Endodermal cell (in vitro differentiated cells): ENCODE measurements around the gene ARHGAP32. TPM values are rescaled to one million over a fixed set of nuclear protein-coding genes. Genes with fewer than 3 reads are reported as not detected.

Experiments used
- DNase-seq: peaks from one replicate; pipeline ENCODE4 v3.0.0-alpha.2; 2017
- H3K27ac ChIP-seq: 2 replicates; pipeline ENCODE4 v1.5.1; 2013; ENCODE audit warnings: mild to moderate bottlenecking, low read depth, low read length, moderate library complexity
- H3K27me3 ChIP-seq: 2 replicates; pipeline ENCODE4 v1.6.1; 2013; ENCODE audit warnings: mild to moderate bottlenecking, low read length, moderate library complexity; ENCODE audit not compliant: insufficient read depth, control insufficient read depth, poor library complexity, severe bottlenecking
- H3K36me3 ChIP-seq: 2 replicates; pipeline ENCODE4 v1.7.0; 2013; ENCODE audit warnings: mild to moderate bottlenecking, low read length, moderate library complexity; ENCODE audit not compliant: control insufficient read depth, insufficient read depth
- H3K4me1 ChIP-seq: one replicate; pipeline ENCODE4 v1.7.0; 2013; ENCODE audit warnings: low read length; ENCODE audit not compliant: control insufficient read depth, insufficient read depth
- H3K4me3 ChIP-seq: 2 replicates; pipeline ENCODE4 v1.5.1; 2013; ENCODE audit warnings: mild to moderate bottlenecking, low read length, moderate library complexity
- H3K9ac ChIP-seq: 2 replicates; pipeline ENCODE4 v1.6.1; 2013; ENCODE audit warnings: mild to moderate bottlenecking, low read length, moderate library complexity; ENCODE audit not compliant: poor library complexity, severe bottlenecking; ENCODE audit errors: extremely low read depth
- H3K9me3 ChIP-seq: 2 replicates; pipeline ENCODE4 v1.6.1; 2013; ENCODE audit warnings: mild to moderate bottlenecking, low read length, moderate library complexity; ENCODE audit not compliant: control insufficient read depth
- H3K27ac Mint-ChIP-seq: 2 replicates; pipeline ENCODE4 v1.8.0; 2020; ENCODE audit warnings: mixed read lengths
- H3K27me3 Mint-ChIP-seq: 2 replicates; pipeline ENCODE4 v1.8.0; 2021; ENCODE audit warnings: mild to moderate bottlenecking, mixed read lengths; ENCODE audit not compliant: insufficient read depth
- H3K36me3 Mint-ChIP-seq: 2 replicates; pipeline ENCODE4 v1.8.0; 2020; ENCODE audit warnings: low read depth, mixed read lengths
- H3K4me1 Mint-ChIP-seq: 2 replicates; pipeline ENCODE4 v1.8.0; 2020; ENCODE audit warnings: mixed read lengths
- H3K4me3 Mint-ChIP-seq: 2 replicates; pipeline ENCODE4 v1.8.0; 2020; ENCODE audit warnings: mild to moderate bottlenecking, moderate library complexity, mixed read lengths
- H3K9me3 Mint-ChIP-seq: 2 replicates; pipeline ENCODE4 v1.8.0; 2020; ENCODE audit warnings: mild to moderate bottlenecking, mixed read lengths
- CTCF ChIP-seq: fragments of 200-600 bp; sonication (generic); conservative IDR thresholded peaks from 2 replicates; pipeline ENCODE4 v1.5.0; 2021; ENCODE audit warnings: antibody characterized with exemption, mild to moderate bottlenecking
- WGBS, 2 experiments: methylation state at CpG; one replicate each; pipeline versions ENCODE4 v1.1.5 to v1.1.7; 2013; ENCODE audit warnings: missing lambda C conversion rate in 2 of 2, mixed read lengths in 1 of 2; ENCODE audit not compliant: insufficient coverage in 1 of 2, insufficient read length in 1 of 2; 5-methylcytosine and 5-hydroxymethylcytosine counted together
- total RNA-seq, 2 donors: library from RNA; stranded (reverse); fragmentation: NEBNext Ultra II Directional in 1 of 2; extraction: Animal tissue kit (Norgen Biotek cat#: 25700) in 1 of 2; gene quantifications; 2 replicates in 1 of 2; 3 replicates in 1 of 2; pipeline ENCODE4 v1.2.1, GENCODE V29; 2021

The ARHGAP32 gene
- total RNA-seq, 2 donors from 2014 or later: 36.4 to 65.8 TPM

- DNase-seq: no peak
- Mint-ChIP-seq H3K27ac (no peak overlapping the region), H3K4me1 (peaks cover 4% of the 10 kb centered on the region), H3K36me3 (no peaks in the 10 kb centered on the region), H3K9me3 (no peaks in the 10 kb centered on the region), H3K4me3 (no peak overlapping the region), H3K27me3 (no peaks in the 10 kb centered on the region)
- WGBS, 2 experiments: 100% methylated on average over 1 of the region's 2 CpGs
- no peak overlapping the region for H3K27ac ChIP-seq
- H3K4me3 ChIP-seq: no peak overlapping the region
- TF ChIP-seq CTCF: peak; percentile 35
- H3K9ac ChIP-seq: no peak overlapping the region
- no peaks in the 10 kb centered on the region for H3K36me3 ChIP-seq
- no peaks in the 10 kb centered on the region for H3K4me1 ChIP-seq
- H3K27me3 ChIP-seq: no peaks in the 10 kb centered on the region
- no peaks in the 10 kb centered on the region for H3K9me3 ChIP-seq
Observed at GRCh38 chr11:129018991-129019390, 173.1 kb downstream of the ARHGAP32 start.

- H3K27ac ChIP-seq: no peak overlapping the region
- Mint-ChIP-seq H3K4me3 (no peak overlapping the region), H3K36me3 (no peaks in the 10 kb centered on the region), H3K27ac (no peak overlapping the region), H3K9me3 (no peaks in the 10 kb centered on the region), H3K4me1 (no peaks in the 10 kb centered on the region), H3K27me3 (no peaks in the 10 kb centered on the region)
- no peak for TF ChIP-seq CTCF
- no peaks in the 10 kb centered on the region for H3K9me3 ChIP-seq
- H3K36me3 ChIP-seq: no peaks in the 10 kb centered on the region
- H3K27me3 ChIP-seq: no peaks in the 10 kb centered on the region
- no peak for DNase-seq
- H3K9ac ChIP-seq: no peak overlapping the region
- H3K4me1 ChIP-seq: no peaks in the 10 kb centered on the region
- no peak overlapping the region for H3K4me3 ChIP-seq
- WGBS, 2 experiments: 100% methylated on average over 2 of the region's 2 CpGs
Observed at GRCh38 chr11:129018126-129018525, 174.0 kb downstream of the ARHGAP32 start.

- WGBS, 2 experiments: 93% methylated on average over 4 of the region's 5 CpGs; no CpG with 5 or more reads in 1 of the 2 experiments
Observed at GRCh38 chr11:129013737-129014475, 178.2 kb downstream of the ARHGAP32 start.

More at GRCh38 chr11:129013737-129014475, 178.2 kb downstream of the ARHGAP32 start:
- Mint-ChIP-seq H3K9me3 (no peaks in the 10 kb centered on the region), H3K27ac (no peak overlapping the region), H3K4me3 (no peak overlapping the region), H3K36me3 (peaks cover 10% of the 10 kb centered on the region), H3K27me3 (no peaks in the 10 kb centered on the region), H3K4me1 (no peaks in the 10 kb centered on the region)
- no peaks in the 10 kb centered on the region for H3K4me1 ChIP-seq
- no peak overlapping the region for H3K27ac ChIP-seq
- H3K36me3 ChIP-seq: no peaks in the 10 kb centered on the region
- H3K9me3 ChIP-seq: no peaks in the 10 kb centered on the region
- TF ChIP-seq CTCF: no peak
- H3K27me3 ChIP-seq: no peaks in the 10 kb centered on the region
- no peak overlapping the region for H3K4me3 ChIP-seq
- H3K9ac ChIP-seq: no peak overlapping the region
- no peak for DNase-seq
